GM18867 (cell line): Measurements from ENCODE around the gene NUP35.
"Not testable (repeated sequence)": the region's sequence is repeated elsewhere in the genome, so short reads cannot be mapped to it uniquely, and the experiment has no call there.

Experiments used
- ATAC-seq: cut with Tn5 transposase; IDR thresholded peaks from one replicate; pipeline ENCODE4 v1.9.1; 2021; ENCODE audit warnings: mild to moderate bottlenecking, moderate library complexity; ENCODE audit not compliant: unreplicated experiment

Gene NUP35

GRCh38 chr2:183126635-183127034, 2.4 kb downstream of the NUP35 start:
- ATAC-seq, result no peak

- ATAC-seq, result no peak
Observed at GRCh38 chr2:183134016-183134415, 9.8 kb downstream of the NUP35 start.

GRCh38 chr2:183148955-183149354, 24.7 kb downstream of the NUP35 start:
- ATAC-seq, result no peak

DNA sequence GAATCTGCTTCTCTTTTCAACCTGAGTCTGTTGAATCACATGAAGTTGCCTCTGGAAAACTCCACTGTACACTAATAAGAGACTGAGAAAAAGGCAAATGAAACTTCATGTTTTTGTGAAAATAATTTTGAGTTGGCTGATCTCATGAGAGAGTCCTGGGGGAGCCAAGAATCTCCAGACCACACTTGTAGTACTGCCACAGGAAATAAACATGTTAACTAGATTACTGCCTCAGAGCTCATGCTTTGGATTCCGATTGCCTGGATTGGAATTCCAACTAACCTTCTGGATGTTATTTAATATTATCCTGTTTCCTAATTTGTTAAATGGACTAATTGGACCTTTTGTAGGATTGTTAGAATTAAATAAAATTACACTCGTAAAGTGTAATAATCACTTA, 25.2 kb downstream of the NUP35 start:
- ATAC-seq, result no peak

DNA sequence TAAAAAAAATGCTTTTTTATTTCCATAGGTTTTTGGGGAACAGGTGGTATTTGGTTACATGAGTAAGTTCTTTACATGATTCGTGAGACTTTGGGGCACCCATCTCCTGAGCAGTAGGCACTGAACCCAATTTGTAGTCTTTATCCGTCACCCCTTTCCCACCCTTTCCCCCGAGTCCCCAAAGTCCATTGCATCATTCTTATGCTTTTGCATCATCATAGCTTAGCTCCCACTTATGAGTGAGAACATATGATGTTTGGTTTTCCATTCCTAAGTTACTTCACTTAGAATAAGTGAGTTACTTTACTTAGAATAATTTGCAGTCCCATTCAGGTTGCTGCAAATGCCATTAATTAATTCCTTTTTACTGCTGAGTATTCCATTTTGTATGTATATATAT, 28.0 kb downstream of the NUP35 start:
- not testable (repeated sequence) for ATAC-seq

DNA sequence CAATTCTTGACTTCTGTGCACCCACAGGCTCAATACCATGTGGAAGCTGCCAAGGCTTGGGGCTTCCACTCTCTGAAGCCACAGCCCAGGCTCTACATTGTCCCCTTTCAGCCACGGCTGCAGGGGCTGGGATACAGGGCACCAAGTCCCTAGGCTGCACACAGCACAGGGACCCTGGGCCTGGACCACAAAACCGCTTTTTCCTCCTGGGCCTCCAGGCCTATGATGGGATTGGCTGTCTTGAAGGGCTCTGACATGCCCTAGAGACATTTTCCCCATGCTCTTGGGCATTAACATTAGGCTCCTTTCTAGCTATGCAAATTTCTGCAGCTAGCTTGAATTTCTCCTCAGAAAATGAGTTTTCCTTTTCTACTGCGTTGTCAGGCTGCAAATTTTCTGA, 29.7 kb downstream of the NUP35 start:
- no peak for ATAC-seq

DNA sequence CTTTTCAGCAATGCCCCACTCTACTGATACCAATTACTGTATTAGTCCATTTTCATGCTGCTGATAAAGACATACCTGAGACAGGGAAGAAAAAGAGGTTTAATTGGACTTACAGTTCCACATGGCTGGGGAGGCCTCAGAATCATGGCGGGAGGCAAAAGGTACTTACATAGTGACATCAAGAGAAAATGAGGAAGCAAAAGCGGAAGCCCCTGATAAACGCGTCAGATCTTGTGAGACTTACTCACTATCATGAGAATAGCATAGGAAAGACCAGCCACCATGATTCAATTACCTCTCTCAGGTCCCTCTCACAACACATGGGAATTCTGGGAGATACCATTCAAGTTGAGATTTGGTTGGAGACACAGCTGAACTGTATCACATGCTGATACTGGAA, 30.5 kb downstream of the NUP35 start:
- not testable (repeated sequence) for ATAC-seq

DNA sequence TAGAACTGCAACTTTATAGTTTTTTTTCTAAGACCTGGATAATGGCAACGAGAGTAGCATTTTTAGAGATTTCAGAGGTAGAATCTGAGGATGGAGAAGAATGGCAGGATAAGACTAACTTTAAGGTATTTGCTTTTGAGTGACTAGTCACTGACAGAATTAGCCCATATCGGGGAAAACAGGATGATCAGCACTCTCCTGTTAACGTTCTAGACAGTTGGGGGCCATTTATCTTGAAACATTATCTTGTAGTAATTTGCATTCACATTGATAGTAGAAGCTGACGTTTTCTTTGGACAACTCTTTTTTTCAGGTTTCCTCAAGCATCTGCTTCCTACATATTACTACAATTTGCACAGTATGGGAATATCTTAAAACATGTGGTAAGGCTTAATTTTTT, 32.9 kb downstream of the NUP35 start:
- no peak for ATAC-seq

- ATAC-seq, result no peak
Observed at GRCh38 chr2:183162362-183162761, 38.1 kb downstream of the NUP35 start.

DNA sequence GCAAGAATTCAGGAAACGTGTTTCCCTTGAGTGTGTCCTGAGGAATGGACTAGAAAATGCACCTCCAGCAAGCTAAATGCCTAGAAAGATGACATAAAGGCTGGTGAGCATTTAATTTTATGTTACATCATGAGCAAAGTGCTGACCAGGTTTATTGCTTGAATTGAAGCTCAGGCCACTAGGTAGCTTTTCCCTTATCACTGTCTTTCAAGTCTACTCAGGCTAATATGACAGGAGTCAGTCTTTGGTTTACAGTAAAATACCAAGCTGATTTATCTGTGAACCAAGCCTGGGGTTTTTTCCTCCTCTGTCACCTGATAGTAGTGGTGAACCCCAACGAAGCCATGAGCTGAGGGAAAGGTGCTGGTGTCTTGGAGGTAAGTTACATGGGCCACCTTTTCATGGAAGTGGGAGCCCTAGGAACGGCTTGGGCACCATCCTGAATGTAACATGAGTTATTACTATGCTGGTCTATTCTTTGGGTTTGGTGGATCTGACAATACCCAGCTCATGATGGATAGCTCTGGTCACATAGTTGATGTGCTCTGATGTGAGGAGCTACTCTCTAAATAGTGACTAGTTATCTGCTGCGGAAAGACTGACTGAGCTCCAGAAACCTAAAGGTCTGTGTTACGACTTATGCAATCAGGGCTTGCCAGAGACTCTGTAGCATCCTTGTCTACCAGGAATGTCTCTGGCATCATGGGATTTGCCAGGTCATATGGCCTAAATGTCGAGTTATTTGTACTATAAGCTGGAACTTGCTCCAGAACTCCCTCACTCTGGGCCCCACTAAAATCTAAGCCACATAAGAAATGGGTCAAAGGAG, 39.8 kb downstream of the NUP35 start:
- ATAC-seq, result no peak

GRCh38 chr2:183164650-183165015, 40.4 kb downstream of the NUP35 start:
- no peak for ATAC-seq

DNA sequence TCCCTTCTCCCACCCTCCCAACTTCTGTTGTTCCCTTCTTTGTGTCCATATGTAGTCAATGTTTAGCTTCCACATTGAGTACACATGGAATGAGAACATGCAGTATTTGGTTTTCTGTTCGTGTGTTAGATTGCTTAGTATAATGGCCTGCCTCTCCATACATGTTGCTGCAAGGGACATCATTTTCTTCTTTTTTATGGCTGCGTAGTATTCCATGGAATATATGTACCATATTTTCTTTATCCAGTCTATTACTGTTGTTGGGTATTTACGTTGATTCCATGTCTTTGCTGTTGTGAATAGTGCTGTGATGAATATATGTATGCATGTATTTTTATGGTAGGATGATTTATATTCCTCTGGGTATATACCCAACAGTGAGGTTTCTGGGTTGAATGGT, 42.0 kb downstream of the NUP35 start:
- ATAC-seq, result no peak

DNA sequence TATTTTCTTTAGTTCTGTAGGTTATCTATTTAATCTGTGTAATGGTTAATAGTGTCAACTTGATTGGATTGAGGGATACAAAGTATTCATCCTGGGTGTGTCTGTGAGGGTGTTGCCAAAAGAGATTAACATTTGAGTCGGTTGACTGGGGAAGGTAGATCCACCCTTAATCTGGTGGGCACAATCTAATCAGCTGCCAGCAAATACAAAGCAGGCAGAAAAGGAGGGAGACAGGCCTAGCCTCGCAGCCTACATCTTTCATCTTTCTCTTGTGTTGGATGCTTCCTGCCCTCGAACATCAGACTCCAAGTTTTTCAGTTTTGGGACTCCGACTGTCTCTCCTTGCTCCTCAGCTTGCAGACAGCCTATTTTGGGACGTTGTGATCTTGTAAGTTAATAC, 42.7 kb downstream of the NUP35 start:
- ATAC-seq, result not testable (repeated sequence)

- no peak for ATAC-seq
Observed at GRCh38 chr2:183172220-183172887, 48.1 kb downstream of the NUP35 start.

- no peak for ATAC-seq
Observed at GRCh38 chr2:183179156-183179555, 54.9 kb downstream of the NUP35 start.

- ATAC-seq, result no peak
Observed at GRCh38 chr2:183185534-183185933, 61.3 kb downstream of the NUP35 start.

DNA sequence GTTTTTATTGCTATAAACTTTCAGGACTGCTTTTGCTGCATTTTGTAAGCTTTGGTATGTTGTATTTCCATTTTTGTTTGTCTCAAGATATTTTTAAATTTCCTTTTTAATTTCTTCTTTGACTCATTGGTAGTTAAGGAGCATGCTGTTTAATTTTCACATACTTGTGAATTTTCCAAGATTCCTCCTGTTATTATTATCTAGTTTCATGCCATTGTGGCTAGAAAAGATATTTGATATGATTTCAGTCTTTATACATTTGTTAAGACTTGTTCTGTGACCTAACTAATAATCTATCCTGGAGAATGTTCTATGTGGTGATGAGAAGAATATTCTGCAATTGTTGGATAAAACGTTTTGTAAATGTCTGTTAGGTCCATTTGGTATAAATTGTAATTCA, 62.1 kb downstream of the NUP35 start:
- ATAC-seq, result no peak

DNA sequence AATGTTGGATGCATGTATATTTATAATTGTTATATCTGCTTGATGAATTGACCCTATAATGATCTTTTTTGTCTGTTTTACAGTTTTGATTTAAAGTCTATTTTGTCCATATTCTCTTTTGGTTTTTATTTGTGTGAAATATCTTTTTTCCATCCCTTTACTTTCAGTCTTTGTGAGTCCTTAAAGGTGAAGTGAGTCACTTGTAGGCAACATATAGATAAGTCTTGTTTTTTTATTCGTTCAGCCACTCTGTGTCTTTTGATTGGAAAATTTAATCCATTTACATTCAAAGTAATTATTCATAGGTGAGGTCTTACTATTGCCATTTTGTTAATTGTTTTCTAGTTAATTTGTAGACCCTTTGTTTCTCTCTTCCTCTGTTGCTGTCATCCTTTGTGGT, 62.5 kb downstream of the NUP35 start:
- ATAC-seq, result no peak

- ATAC-seq, result no peak
Observed at GRCh38 chr2:183192343-183192742, 68.1 kb downstream of the NUP35 start.

DNA sequence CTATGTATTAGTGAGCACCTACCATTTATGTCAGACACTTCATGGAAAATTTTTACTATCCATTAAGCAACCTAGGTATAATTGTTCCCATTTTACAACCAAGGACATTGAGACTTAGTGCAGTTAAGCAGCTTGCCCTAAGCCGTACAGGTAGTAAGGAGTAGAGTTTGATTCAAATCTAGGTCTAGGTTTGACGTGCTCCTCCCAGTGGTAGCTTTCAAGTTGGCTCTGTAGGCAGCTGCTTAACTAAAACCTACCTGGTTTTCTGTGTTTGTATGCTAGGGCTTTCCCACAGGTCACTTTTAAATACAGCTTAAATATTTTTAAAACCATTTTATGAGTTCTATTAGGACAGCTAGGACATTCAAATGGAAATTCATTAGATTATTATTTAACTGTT, 69.7 kb downstream of the NUP35 start:
- ATAC-seq, result no peak

DNA sequence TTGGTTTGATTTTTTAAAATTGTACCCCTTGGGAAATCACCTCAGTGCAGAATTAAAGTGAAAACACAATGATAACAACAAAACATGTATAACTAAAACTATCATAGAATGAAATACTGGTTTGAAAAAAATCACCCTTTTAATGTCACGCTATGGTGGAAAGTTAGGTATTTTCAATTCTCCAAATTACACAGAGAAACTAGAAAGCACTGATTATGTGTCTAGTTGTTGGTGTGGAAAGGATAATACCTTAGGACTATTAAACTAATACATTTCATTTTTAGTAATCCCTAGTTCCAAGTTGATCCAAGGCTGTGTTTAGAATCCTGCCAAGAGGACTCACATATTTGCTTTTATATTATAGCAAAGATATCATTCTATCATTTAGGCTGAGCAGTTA, 71.2 kb downstream of the NUP35 start:
- ATAC-seq, result no peak

DNA sequence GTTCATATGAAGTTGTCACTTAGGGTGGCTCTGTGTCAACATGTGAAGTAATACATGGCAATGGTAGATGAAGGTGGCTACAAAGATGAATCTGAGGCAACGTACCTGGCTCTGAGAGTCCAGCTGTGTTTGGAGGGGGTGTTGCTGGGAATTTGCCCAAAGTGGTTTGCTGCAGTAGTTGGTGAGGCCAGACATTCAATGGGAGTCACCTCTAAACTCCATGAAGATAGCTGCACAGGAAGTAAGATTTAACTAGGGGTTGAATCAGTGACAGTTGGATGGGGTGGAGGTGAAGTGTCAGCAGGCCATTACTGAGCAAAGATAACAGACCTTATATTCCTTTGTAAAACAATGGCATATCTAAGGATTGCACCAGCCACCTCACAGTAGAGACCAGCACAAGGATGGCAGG, 71.8 kb downstream of the NUP35 start:
- no peak for ATAC-seq

DNA sequence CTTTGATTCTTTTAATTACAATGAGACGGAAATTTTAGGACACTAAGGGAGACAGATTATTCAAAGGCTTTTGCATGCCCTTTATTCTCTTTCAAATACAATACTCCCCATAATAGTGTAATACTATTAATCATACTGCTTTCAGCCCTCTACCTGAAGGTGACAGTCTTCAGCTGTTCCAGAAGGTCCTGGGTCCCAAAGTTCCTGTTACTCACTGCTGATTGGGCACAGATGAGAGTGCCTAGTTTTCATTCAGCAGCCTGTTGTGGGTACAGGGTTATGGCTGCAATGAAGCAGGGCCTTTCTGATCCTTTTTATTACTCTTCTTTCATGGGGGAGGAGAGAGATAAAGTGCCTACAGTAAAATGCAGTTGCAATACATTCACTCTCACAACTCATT, 80.2 kb downstream of the NUP35 start:
- ATAC-seq, result no peak
